CD4-positive, alpha-beta T cell (primary cell): ENCODE measurements around the gene RPN2. TPM values are rescaled to one million over a fixed set of nuclear protein-coding genes. Genes with fewer than 3 reads are reported as not detected.

Experiments used
- ATAC-seq: fragments of 200-7000 bp; cut with Tn5 transposase; one replicate; pipeline ENCODE4 v1.10.0; 2022; ENCODE audit warnings: mild to moderate bottlenecking; ENCODE audit not compliant: poor library complexity
- CTCF ChIA-PET: fragments of 350-600 bp; sonication (Branson Sonifier 250); formaldehyde crosslinking; loops from one replicate; lab custom pipeline; 2021; ENCODE audit warnings: antibody characterized with exemption, inconsistent platforms; lab: Charles Lee
- POLR2A ChIA-PET: fragments of 350-600 bp; sonication (Branson Sonifier 250); formaldehyde crosslinking; loops from one replicate; lab custom pipeline; 2021; ENCODE audit warnings: antibody characterized with exemption, inconsistent platforms; lab: Charles Lee
- DNase-seq, 14 experiments: peaks; one replicate each; pipeline ENCODE4 v3.0.0-alpha.2; 2013 to 2020; ENCODE audit warnings: mixed read lengths in 2 of 14
- H3K27ac ChIP-seq, 2 donors: one replicate each; pipeline versions ENCODE4 v1.5.1 to v1.7.0; 2013; ENCODE audit warnings: low read length in 2 of 2, low read depth in 1 of 2, mild to moderate bottlenecking in 1 of 2
- H3K27me3 ChIP-seq, 2 experiments: 1 replicate in 1 of 2; 2 replicates in 1 of 2; pipeline versions ENCODE4 v1.6.1 to v1.7.0; 2013; ENCODE audit warnings: low read length in 2 of 2, control low read depth in 1 of 2, mild to moderate bottlenecking in 1 of 2, moderate library complexity in 1 of 2; ENCODE audit not compliant: insufficient read depth in 2 of 2, control insufficient read depth in 1 of 2
- H3K36me3 ChIP-seq: one replicate; pipeline ENCODE4 v1.6.1; 2013; ENCODE audit warnings: low read length, control low read depth; ENCODE audit not compliant: insufficient read depth
- H3K4me1 ChIP-seq: one replicate; pipeline ENCODE4 v1.6.1; 2013; ENCODE audit warnings: low read length, control low read depth; ENCODE audit not compliant: insufficient read depth
- H3K4me3 ChIP-seq: one replicate; pipeline ENCODE4 v1.5.1; 2013; ENCODE audit warnings: mild to moderate bottlenecking, low read length, moderate library complexity
- H3K9me3 ChIP-seq, 2 experiments: 1 replicate in 1 of 2; 2 replicates in 1 of 2; pipeline versions ENCODE4 v1.6.1 to v1.7.0; 2013; ENCODE audit warnings: low read length in 2 of 2, mild to moderate bottlenecking in 2 of 2, control low read depth in 1 of 2, moderate library complexity in 1 of 2; ENCODE audit not compliant: control insufficient read depth in 1 of 2, insufficient read depth in 1 of 2
- H3K27ac Mint-ChIP-seq: one replicate; pipeline ENCODE4 v1.8.0; 2020; ENCODE audit warnings: mixed read lengths
- H3K27me3 Mint-ChIP-seq: one replicate; pipeline ENCODE4 v1.8.0; 2021; ENCODE audit warnings: mixed read lengths
- H3K36me3 Mint-ChIP-seq: one replicate; pipeline ENCODE4 v1.8.0; 2021; ENCODE audit warnings: low read depth, mixed read lengths
- H3K4me1 Mint-ChIP-seq: one replicate; pipeline ENCODE4 v1.8.0; 2021; ENCODE audit warnings: low read depth, mixed read lengths
- H3K4me3 Mint-ChIP-seq: one replicate; pipeline ENCODE4 v1.8.0; 2020; ENCODE audit warnings: mild to moderate bottlenecking, mixed read lengths
- H3K9me3 Mint-ChIP-seq: one replicate; pipeline ENCODE4 v1.8.0; 2020; ENCODE audit warnings: mixed read lengths
- CTCF ChIP-seq: fragments of 200-600 bp; IDR thresholded peaks from one replicate; pipeline ENCODE4 v1.8.0; 2022; ENCODE audit warnings: antibody characterized with exemption, mild to moderate bottlenecking
- intact Hi-C, 2 experiments: fragments of 100-400 bp; cut with DNase I in 1 of 2; cut with micrococcal nuclease in 1 of 2; formaldehyde crosslinking; loops; one replicate each; pipeline versions ENCODE4 v1.15.1 to v1.9.0; 2023 to 2025; cut with DNase I, micrococcal nuclease
- total RNA-seq, 174 experiments: library from RNA in 2 of 174; stranded (reverse) in 2 of 174; gene quantifications; one replicate each; pipeline ENCODE4 v1.2.3 and lab custom pipeline; 2021 to 2026

Gene RPN2
- total RNA-seq, 2 experiments from 2014 or later, result 62.8 to 65.8 TPM

- ATAC-seq, result no peak
- no peak for DNase-seq
- Histone ChIP-seq H3K27me3 (peaks cover 0 to 5% of the 10 kb centered on the region in 2 experiments), H3K9me3 (no peaks in the 10 kb centered on the region), H3K4me1 (no peaks in the 10 kb centered on the region), H3K4me3 (no peak overlapping the region), H3K27ac (no peak overlapping the region), H3K36me3 (no peaks in the 10 kb centered on the region)
- intact Hi-C loops, result no loop called here
- no peaks in the 10 kb centered on the region for H3K9me3 Mint-ChIP-seq
- TF ChIP-seq CTCF, result no peak
- H3K27me3 Mint-ChIP-seq, result peaks cover 7% of the 10 kb centered on the region
- ChIA-PET POLR2A (no interaction called here), CTCF (interaction anchor here (0.6 kb wide), 1 partner anchor 315 kb away, joined by 3 read pairs; no protein-coding TSS in a partner anchor)
- no peak overlapping the region for H3K4me3 Mint-ChIP-seq
- no peaks in the 10 kb centered on the region for H3K4me1 Mint-ChIP-seq
- H3K36me3 Mint-ChIP-seq, result no peaks in the 10 kb centered on the region
- no peak overlapping the region for H3K27ac Mint-ChIP-seq
Measured at GRCh38 chr20:37257988-37258387, 78.9 kb downstream of the RPN2 start.

GRCh38 chr20:37259031-37259430, 79.9 kb downstream of the RPN2 start:
- ChIA-PET POLR2A (no interaction called here), CTCF (no interaction called here)
- Histone ChIP-seq H3K9me3 (no peaks in the 10 kb centered on the region), H3K36me3 (no peaks in the 10 kb centered on the region), H3K4me3 (no peak overlapping the region), H3K27ac (no peak overlapping the region), H3K27me3 (peaks cover 0 to 5% of the 10 kb centered on the region in 2 experiments), H3K4me1 (no peaks in the 10 kb centered on the region)
- Mint-ChIP-seq H3K4me3 (no peak overlapping the region), H3K4me1 (no peaks in the 10 kb centered on the region), H3K36me3 (no peaks in the 10 kb centered on the region), H3K27me3 (peaks cover 7% of the 10 kb centered on the region), H3K9me3 (no peaks in the 10 kb centered on the region), H3K27ac (no peak overlapping the region)
- DNase-seq (no peak), ATAC-seq (no peak)
- intact Hi-C loops, result no loop called here
- no peak for TF ChIP-seq CTCF

DNA sequence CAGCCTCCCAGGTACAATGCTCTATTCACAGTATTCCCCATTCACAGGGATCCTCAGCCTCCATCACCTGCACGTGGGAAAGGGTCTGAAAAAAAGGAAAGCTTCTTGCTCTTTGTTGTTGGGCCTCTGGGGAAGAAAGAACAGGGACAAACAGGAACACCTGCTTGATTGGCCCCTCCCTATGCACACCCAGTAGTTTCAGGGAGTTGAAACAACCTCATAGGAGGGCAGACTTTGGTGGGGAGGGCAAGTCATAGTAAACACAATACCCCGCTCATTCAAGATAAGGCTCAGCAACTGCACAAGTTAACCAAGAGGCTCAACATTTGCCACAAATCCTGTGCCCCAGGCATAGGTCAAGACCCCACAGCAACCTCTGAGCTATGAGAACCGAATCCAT, 80.7 kb downstream of the RPN2 start:
- Mint-ChIP-seq H3K27ac (no peak overlapping the region), H3K4me3 (no peak overlapping the region), H3K36me3 (no peaks in the 10 kb centered on the region), H3K9me3 (no peaks in the 10 kb centered on the region), H3K4me1 (no peaks in the 10 kb centered on the region), H3K27me3 (peaks cover 7% of the 10 kb centered on the region)
- DNase-seq, result no peak
- POLR2A ChIA-PET, result no interaction called here
- intact Hi-C loops, result no loop called here
- CTCF ChIA-PET, result no interaction called here
- Histone ChIP-seq H3K36me3 (no peaks in the 10 kb centered on the region), H3K27me3 (peaks cover 0 to 5% of the 10 kb centered on the region in 2 experiments), H3K27ac (no peak overlapping the region), H3K9me3 (no peaks in the 10 kb centered on the region), H3K4me1 (no peaks in the 10 kb centered on the region), H3K4me3 (no peak overlapping the region)
- TF ChIP-seq CTCF, result no peak
- no peak for ATAC-seq
